NCI-H82 treated with DMSO at 0.1 percent for 48 hours (cell line): ENCODE results near the gene UBE2J2.

Experiments used
- DNase-seq: peaks from one replicate; lab custom pipeline; 2025; ENCODE audit not compliant: unreplicated experiment; lab: John Stamatoyannopoulos, UW

UBE2J2 gene

DNA sequence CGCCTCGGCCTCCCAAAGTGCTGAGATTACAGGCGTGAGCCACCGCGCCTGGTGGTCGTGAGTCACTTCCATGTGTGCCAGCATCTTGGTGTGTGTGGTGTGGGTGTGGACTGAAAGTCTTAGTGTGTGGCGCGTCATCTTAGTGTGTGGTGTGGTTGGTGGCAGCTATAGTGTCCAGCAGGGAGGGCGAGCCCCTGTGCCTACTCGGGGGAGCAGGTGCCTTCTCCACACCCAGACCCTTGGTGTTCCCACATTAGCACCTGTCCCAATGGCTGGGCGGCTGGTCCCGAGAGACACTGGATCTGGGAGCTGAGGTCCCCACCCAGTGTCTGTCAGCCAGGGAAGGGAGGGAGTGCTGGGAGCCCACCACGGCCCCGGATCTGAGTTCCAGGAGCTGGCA is 9.3 kb upstream of the UBE2J2 start:
- no peak for DNase-seq

DNA sequence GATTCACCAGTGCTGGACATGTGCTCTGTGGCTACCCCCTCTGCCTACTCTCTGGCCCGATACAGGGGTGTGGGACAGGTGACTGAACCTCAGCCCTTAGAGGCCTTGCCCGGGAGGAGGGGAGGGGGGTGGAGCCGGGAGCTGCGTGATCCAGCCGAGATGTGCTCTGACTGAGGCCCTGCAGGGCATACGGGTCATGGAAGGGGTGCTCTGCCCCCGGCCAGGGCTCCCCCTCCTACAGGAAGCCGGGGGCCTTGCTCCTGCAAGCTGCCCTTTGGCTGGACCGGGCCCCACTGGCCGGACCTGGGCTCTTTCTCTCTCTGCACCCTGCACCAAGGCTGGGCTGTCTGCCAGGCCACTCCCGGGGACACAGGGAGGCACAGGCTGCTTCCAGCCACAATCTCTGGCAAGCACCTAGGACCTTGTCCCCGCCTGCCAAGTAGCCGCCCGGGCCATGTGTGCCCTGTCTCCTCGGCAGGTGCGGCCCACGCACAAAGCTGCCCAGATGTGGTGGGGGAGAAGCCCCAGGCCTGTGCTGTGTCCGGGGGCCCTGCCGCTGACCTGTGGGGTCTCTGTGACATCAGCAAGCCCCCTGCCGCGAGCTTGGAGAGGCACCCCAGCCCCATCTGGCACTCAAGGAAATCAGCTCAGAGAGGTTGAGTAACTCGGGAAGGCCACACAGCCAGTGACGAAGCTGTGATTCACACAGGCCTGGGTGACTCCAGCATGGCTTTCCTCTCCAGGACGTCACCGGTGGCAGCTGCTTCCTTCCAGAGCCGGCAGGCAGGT is 8.1 kb upstream of the UBE2J2 start:
- DNase-seq = no peak

DNA sequence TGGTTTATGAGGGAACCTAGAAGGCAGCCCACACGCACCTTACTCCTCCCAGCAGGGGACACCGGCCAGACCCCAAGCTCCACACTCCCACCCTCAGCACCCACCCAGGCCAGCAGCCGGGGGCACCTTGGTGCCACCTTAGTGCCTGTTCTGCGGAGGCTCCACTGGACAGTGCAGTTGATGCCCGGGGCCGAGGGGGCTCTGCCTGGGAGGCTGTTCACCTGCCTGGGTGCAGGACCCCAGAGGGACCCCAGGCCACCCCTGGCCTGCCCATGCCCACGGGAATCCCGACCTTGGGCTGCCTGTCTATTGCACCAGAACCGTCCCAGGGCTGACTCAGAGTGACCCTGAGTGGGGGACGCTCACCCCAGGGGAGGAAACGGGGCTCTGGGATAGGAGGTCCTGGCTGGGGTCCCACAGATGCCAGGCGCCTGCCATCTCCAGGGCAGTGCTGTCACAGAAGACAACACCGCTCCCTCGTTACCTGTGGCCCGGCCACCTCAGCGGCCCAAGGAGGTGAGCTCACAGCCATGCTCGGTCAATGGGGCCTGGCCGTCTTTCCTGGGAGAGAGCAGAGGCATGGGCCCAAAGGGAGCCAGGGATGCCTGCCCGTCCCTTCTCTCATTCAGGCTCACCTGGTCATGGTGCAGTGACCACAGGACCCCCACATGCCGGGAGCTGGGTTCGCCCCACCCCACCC is 7.3 kb upstream of the UBE2J2 start:
- DNase-seq = no peak

GRCh38 chr1:1279028-1279427 is 5.4 kb upstream of the UBE2J2 start:
- DNase-seq = no peak

- no peak for DNase-seq
These were observed 5.0 kb upstream of the UBE2J2 start for GRCh38 chr1:1278620-1279019.

GRCh38 chr1:1275836-1276235 is 2.2 kb upstream of the UBE2J2 start:
- no peak for DNase-seq

DNA sequence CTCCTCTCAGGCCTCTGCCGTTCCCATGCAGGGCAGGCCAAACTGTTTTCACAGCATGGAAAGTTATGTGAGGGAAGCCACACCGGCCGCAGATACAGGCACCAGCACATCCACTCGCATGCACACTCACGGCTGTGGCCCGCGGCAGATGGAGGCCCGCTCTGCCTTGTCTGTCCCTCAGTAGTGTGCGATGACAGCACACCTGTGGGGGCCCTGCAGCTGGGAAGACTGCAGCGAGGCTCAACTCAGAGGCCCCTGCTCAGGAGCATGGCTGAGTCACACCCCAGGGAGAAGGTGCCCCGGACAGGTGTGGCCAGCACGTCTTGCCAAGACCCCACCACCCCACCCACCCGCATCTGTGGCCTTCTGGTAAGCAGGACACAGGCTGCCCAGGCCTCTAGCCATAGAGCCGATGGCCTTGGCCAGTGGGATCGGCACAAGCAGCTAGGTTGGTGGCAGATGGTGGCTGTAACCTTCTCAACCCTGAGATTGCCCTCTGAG is 1.3 kb upstream of the UBE2J2 start:
- no peak for DNase-seq

DNA sequence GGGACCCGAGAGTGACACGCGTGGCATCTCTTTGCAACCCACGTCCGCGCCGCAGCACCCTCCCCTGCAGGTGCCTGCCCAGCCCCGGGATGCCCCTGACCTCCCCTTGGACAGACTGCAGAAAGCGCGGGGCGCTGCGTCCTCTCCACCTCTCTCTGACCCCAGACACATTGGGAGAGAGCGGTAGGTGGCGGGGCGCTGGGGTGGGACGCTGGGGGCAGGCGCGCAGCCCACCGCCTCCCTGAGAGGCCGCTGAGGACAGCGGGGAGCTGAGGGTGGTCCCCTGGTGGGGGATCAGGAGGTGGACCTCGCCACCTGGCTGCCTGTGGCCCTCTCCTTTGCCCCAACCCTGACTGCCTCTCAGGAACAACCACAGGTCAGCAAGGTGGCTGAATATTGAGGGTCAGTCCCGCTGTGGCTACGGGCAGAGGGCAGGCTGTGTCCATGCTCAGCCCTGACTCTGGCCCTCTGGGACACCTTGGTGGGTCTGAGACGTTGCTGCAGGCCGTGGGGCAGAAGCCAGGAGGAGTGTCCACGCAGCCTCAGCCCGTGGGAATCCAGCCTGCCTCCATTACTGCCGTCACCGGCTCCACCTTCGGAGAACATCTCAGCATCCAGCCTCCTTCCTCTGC is 761 bp upstream of the UBE2J2 start:
- DNase-seq = no peak

GRCh38 chr1:1273209-1273511 is 494 bp downstream of the UBE2J2 start:
- no peak for DNase-seq

GRCh38 chr1:1272341-1273208 is 1.1 kb downstream of the UBE2J2 start:
- DNase-seq = no peak

DNA sequence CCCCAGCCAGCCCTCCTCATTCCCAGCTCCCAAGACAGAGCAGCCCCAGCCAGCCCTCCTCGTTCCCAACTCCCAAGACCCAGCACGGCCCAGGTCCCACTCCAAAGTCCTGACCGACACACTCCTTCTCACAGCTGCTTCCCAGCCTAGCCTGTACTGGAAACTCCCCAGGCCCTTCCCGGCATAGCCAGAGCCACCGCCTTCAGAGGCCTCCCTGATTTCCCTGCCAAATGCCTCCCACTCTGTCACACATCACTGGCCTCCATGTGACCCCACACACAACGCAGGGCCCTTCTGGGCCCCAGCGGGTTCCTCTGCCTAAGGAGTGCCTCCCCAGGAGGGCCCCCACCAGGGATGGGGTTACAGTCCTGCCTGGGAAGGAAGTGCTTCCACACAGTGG is 2.8 kb downstream of the UBE2J2 start:
- no peak for DNase-seq

GRCh38 chr1:1268284-1268682 is 5.4 kb downstream of the UBE2J2 start:
- no peak for DNase-seq

DNA sequence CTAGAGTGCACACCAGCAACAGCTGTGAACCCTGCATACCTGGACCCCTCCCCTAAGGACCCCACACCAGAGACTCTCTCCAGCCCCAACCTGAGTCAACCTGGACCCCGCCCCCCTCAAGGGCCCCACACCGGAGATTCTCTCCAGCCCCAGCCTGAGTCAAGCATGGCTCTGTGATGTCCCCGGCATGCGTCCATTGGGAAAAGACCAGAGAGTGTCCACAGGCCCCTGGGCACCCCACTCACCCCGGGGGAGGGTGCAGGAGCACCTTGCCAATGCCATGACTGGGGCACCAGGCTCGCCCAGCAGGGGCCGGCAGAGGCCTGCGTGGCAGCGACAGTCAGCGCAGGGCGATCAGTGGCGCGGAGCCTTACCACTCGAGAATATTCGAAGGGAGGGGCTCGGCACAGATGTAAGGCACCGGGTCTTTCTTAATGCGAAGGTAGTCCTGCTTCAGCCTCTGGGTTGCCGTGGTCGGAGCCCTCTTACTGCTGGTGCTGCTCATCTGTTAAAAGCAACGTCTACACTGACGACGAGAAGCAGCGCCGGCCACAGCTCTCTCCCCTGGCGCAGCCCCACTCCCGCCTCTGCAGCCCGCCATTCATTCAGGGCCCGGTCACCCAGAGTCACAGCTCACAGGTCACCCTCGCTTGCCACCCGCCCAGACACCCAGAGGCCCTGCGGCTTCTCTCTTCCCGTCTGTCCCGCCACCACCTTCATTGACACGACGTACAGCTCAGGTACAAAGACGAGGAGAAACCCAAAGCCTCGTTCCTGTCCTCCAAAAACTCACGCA is 6.0 kb downstream of the UBE2J2 start:
- no peak for DNase-seq

DNA sequence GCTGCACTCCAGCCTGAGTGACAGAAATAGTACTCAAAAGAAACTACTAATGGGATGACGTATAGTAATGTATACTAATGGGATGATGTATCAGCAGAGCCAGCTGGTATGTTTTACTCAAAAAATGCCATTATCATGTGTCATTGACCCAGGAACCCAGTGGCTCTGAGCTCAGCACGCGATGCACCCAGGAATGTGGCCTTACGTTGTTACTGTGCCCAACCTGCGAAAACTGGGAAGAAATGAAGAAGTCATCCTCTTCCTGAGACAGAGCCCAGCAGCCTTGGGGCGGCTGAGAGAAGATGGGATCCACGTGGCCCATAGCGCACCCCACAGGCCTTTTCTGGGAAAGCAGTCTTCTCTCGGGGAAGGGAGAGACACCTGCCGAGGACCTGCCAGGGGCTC is 8.8 kb downstream of the UBE2J2 start:
- DNase-seq = no peak

DNA sequence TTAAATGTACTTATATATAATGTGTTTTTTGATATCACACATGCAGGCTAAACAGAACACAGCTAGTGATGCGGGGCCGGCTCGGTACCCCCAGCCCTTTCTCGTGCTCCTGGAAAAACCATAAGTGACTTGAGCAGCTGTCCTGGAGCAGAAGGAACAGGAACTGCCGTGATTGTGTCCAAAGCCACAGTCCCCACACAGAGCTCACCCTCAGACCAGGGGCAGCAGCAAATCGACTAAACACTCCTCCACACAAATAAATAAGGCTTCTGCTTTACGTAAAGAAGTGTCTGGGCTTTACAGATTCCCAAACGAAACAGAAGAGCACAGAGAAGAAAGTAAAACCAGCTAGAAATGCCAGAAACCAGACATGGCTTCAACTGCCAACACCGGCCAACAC is 9.6 kb downstream of the UBE2J2 start:
- DNase-seq = no peak

- no peak for DNase-seq
These were observed 10.9 kb downstream of the UBE2J2 start for GRCh38 chr1:1262758-1263157.

GRCh38 chr1:1262071-1262470 is 11.6 kb downstream of the UBE2J2 start:
- no peak for DNase-seq

GRCh38 chr1:1260843-1261560 is 12.7 kb downstream of the UBE2J2 start:
- no peak for DNase-seq

GRCh38 chr1:1259951-1260600 is 13.6 kb downstream of the UBE2J2 start:
- DNase-seq = no peak
